Heart left ventricle (tissue), 13 donors: ENCODE data around the gene ZNF486.

Source experiments
- CTCF ChIP-seq, 12 donors: fragments of 200-600 bp; sonication (generic) in 4 of 12; IDR thresholded peaks; one replicate each; pipeline versions ENCODE4 v1.5.0 to v1.8.0; 2018 to 2022; ENCODE audit warnings: antibody characterized with exemption in 12 of 12, mild to moderate bottlenecking in 5 of 12
- POLR2A ChIP-seq, 2 donors: fragments of 450-650 bp; IDR thresholded peaks; one replicate each; pipeline ENCODE4 v1.6.1; 2017; ENCODE audit warnings: antibody characterized with exemption in 2 of 2, mild to moderate bottlenecking in 2 of 2, moderate library complexity in 2 of 2
- donor health status: ischemic (EF 13 %, LVEDD 7.1; RV severe dilation, severe dysfunction).
- donor health status: DM: no; HTN: yes; CAD: no.
- donor health status: DM: no; HTN: no; CAD: no.
- donor health status: ischemic (EF 25% LVEDD 6.9; RV normal size, moderate dysfunction).
- donor health status: ischemic (EF 25% LVEDD 5.7; RV mildly dilated, moderate dysfunction).
- donor health status: ischemic (EF 35%, LVEDD 5.7; RV mildly dilated, moderate dysfunction).
- donor health status: nonischemic (EF 11% LVEDD 7.7; RV severe dilation, severe dysfunction).
- donor health status: DM: yes; HTN: yes; CAD: no.
- donor health status: PGD.
- donor health status: ischemic (EF 29% LVEDD 5.4; RV normal size, mild dysfunction).
- donor health status: nonischemic (EF 23%, LVEDD 6.1; RV moderate dilation, normal function).

DNA sequence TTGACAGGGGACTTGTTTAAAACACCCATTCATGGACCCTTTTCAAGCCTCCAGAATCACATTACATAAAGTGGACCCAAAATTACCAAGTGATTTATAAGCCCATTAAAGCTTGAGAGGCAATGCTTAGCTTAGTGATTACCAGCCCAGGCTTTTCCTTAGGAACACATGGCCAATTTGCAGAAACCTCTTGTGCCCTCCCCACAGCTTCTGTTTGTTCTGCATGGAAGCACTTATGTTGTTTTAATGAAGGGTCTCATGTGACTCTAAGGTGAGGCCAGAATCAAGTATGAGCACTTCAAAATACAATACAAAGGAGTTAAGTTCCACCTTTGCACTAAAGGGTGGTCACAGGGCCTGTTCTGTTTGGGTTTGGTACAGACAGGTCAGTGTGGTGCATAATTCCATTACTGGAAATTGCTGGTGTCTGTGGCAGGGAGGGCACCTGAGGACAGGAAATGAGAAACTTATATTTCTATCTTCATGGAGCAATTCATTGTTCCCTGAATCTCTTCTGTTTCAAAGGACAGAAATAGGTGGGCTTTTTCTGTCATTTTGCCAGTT lies 15.3 kb downstream of the ZNF486 start:
- no peak for TF ChIP-seq POLR2A (IDR thresholded peaks at IDR 0.05)
- TF ChIP-seq CTCF (IDR thresholded peaks at IDR 0.05), result no peak
